Brain microvascular endothelial cell (primary cell): ENCODE measurements around the gene CACNG4.

Experiments
- DNase-seq: peaks from one replicate; pipeline ENCODE4 v3.0.0-alpha.2; 2020
- H3K27ac ChIP-seq: fragments of 250-450 bp; sonication (Bioruptor Pico); 2 replicates; pipeline ENCODE4 v1.5.1; 2020; ENCODE audit warnings: mild to moderate bottlenecking, moderate library complexity
- H3K27me3 ChIP-seq: fragments of 250-450 bp; sonication (Bioruptor Pico); replicated peaks from 2 replicates; pipeline ENCODE4 v1.5.1; 2020; ENCODE audit warnings: mild to moderate bottlenecking
- H3K36me3 ChIP-seq: fragments of 250-450 bp; sonication (Bioruptor Pico); replicated peaks from 2 replicates; pipeline ENCODE4 v1.5.1; 2020; ENCODE audit warnings: mild to moderate bottlenecking
- H3K4me3 ChIP-seq: 2 replicates; pipeline ENCODE4 v1.5.1; 2011; ENCODE audit warnings: low read depth, mild to moderate bottlenecking, control low read depth, low read length, moderate library complexity
- in situ Hi-C: cut with HindIII; loops from 2 replicates; pipeline ENCODE4 v1.10.0; 2017; ENCODE audit warnings: low sequenced_read_pairs, low pct_ligation_motif_present
- TF ChIP-seq, protein P1 (sequence below): IDR thresholded peaks from 2 replicates; pipeline ENCODE4 v1.5.1; 2011; ENCODE audit warnings: low read depth, mild to moderate bottlenecking, moderate library complexity, low read length, control low read depth, inconsistent platforms; ENCODE audit errors: missing control alignments

CACNG4 gene

DNA sequence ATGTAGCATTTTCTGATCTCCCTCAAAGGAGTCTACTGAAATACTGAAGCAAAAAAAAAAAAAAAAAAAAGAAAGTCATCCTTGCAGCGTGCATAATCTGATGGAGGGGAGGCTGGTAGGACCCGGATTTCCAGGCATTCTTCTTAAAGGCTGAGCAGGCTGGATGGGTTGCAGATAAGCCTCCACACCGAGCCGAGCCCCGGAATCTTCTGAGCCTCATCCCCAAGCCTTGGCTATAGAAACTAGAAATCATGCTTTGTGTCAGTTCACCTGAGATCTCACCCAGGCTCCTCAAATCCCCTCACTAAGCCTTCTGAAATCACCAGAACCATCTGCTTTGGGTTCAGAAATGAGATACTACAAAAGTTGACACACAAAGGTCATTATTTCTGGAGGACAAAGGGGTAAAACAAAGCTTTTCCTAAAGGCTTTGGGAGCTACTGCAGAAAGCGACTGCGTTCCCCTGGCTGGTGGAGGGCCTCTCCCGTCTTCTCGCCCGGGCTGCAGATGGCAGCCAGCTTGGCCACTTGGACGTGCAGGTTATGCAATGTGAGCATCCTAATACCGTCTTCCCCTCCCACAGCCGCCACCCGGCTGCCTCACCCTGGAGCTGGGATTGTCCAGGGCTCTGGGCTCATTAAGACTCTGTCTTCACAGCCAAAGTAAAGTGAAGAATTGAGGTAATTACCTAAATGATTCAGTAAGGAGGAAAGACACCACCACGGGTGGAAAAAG, 4.7 kb upstream of the CACNG4 start:
- H3K27ac ChIP-seq, result no peak overlapping the region
- no peak overlapping the region for H3K4me3 ChIP-seq
- peaks cover 33% of the 10 kb centered on the region for H3K27me3 ChIP-seq
- DNase-seq, result no peak
- no peaks in the 10 kb centered on the region for H3K36me3 ChIP-seq
- TF ChIP-seq, protein P1, sequence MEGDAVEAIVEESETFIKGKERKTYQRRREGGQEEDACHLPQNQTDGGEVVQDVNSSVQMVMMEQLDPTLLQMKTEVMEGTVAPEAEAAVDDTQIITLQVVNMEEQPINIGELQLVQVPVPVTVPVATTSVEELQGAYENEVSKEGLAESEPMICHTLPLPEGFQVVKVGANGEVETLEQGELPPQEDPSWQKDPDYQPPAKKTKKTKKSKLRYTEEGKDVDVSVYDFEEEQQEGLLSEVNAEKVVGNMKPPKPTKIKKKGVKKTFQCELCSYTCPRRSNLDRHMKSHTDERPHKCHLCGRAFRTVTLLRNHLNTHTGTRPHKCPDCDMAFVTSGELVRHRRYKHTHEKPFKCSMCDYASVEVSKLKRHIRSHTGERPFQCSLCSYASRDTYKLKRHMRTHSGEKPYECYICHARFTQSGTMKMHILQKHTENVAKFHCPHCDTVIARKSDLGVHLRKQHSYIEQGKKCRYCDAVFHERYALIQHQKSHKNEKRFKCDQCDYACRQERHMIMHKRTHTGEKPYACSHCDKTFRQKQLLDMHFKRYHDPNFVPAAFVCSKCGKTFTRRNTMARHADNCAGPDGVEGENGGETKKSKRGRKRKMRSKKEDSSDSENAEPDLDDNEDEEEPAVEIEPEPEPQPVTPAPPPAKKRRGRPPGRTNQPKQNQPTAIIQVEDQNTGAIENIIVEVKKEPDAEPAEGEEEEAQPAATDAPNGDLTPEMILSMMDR, result no peak
- in situ Hi-C loops, result no loop called here

DNA sequence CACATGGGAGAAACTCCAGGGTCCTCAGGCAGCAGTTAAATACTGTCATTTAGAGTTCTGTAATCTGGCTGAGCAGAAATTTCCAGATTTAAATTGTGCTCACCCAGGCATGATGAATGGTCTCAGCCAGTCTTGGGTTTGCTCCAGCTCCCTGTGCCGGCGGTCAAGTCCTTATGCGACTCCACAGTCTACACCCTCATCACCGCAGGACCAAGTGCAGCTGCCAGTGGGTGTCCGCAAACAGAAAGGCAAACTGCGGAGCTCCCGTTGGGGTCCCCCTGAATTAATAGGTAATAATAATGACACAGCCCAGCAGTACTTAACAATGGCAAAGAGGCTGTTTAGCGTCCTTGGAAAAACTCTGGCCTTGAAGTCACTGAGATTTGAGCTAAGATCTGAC, 3.9 kb upstream of the CACNG4 start:
- no peak for DNase-seq
- no peaks in the 10 kb centered on the region for H3K36me3 ChIP-seq
- in situ Hi-C loops, result no loop called here
- TF ChIP-seq, protein P1, result no peak
- H3K27me3 ChIP-seq, result peaks cover 38% of the 10 kb centered on the region
- no peak overlapping the region for H3K4me3 ChIP-seq
- H3K27ac ChIP-seq, result no peak overlapping the region

- Histone ChIP-seq H3K4me3 (no peak overlapping the region), H3K27me3 (peaks cover 64% of the 10 kb centered on the region), H3K36me3 (no peaks in the 10 kb centered on the region), H3K27ac (no peak overlapping the region)
- TF ChIP-seq, protein P1, result no peak
- DNase-seq, result no peak
- in situ Hi-C loops, result no loop called here
Measured at GRCh38 chr17:66963521-66963908, 992 bp upstream of the CACNG4 start.

DNA sequence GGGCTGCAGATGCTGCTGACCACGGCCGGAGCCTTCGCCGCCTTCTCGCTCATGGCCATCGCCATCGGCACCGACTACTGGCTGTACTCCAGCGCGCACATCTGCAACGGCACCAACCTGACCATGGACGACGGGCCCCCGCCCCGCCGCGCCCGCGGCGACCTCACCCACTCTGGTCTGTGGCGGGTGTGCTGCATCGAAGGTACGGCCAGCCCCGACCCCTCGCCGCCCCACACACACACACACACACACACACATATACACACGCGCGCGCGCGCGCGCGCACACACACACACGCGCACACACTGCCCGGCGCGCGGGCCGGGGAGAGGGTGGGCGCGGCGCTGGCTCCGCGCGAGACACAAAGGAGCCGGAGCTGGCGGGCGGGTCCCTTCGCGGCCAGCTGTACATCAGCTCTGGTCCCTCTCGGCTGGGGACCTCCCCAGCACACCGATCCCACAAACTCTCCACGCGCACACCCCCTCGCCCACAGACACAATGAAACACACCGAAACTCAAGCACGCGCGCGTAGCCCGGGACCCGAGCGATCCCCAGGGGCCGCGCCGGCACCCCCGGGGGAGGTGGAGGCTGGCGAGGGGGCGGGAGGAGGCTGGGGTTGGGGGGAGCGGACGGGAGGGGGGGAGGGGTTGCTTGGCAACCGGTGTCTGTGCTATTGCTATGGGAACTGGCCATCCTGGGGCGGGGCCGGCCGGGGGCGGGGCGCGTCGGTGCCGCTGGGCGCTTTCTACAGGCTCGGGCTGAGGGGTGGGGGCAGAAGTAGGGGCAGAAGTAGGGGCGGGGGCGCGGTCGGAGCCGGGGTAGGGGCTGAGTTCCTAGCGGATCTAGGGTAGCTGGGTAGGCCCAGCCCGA, 658 bp downstream of the CACNG4 start:
- DNase-seq, result no peak
- peaks cover 63% of the 10 kb centered on the region for H3K27me3 ChIP-seq
- in situ Hi-C loops, result no loop called here
- H3K36me3 ChIP-seq, result no peaks in the 10 kb centered on the region
- H3K27ac ChIP-seq, result no peak overlapping the region
- TF ChIP-seq, protein P1, result no peak
- peak overlapping the region; percentile 39 for H3K4me3 ChIP-seq

- no peak for DNase-seq
- TF ChIP-seq, protein P1, result no peak
- Histone ChIP-seq H3K27ac (no peak overlapping the region), H3K27me3 (peaks cover 58% of the 10 kb centered on the region), H3K4me3 (peak overlapping the region; percentile 17), H3K36me3 (no peaks in the 10 kb centered on the region)
- in situ Hi-C loops, result no loop called here
Measured at GRCh38 chr17:66965801-66966262, 1.3 kb downstream of the CACNG4 start.
